Hepatocyte (in vitro differentiated cells): ENCODE data around the gene EEFSEC. TPM values are rescaled to one million over a fixed set of nuclear protein-coding genes. Genes with fewer than 3 reads are reported as not detected.

Experiments used
- DNase-seq: peaks from one replicate; pipeline ENCODE4 v3.0.0-alpha.2; 2016; ENCODE audit warnings: low spot score
- H2AFZ ChIP-seq: fragments of 200-600 bp; sonication (generic); 2 replicates; pipeline ENCODE4 v1.6.0; 2016; ENCODE audit warnings: antibody characterized with exemption, mild to moderate bottlenecking
- H3K27ac ChIP-seq: fragments of 200-600 bp; sonication (generic); 2 replicates; pipeline ENCODE4 v1.5.1; 2016; ENCODE audit warnings: mild to moderate bottlenecking
- H3K27me3 ChIP-seq: fragments of 200-600 bp; sonication (generic); 2 replicates; pipeline ENCODE4 v1.6.1; 2016
- H3K36me3 ChIP-seq: fragments of 200-600 bp; sonication (generic); replicated peaks from 2 replicates; pipeline ENCODE4 v1.5.1; 2016; ENCODE audit warnings: low read depth; ENCODE audit not compliant: insufficient read depth
- H3K4me1 ChIP-seq: fragments of 200-600 bp; sonication (generic); 2 replicates; pipeline ENCODE4 v1.5.1; 2016; ENCODE audit warnings: mild to moderate bottlenecking, moderate library complexity; ENCODE audit not compliant: insufficient read depth
- H3K4me2 ChIP-seq: fragments of 200-600 bp; sonication (generic); 2 replicates; pipeline ENCODE4 v1.6.0; 2016
- H3K4me3 ChIP-seq: fragments of 200-600 bp; sonication (generic); 2 replicates; pipeline ENCODE4 v1.5.1; 2016; ENCODE audit warnings: mild to moderate bottlenecking
- H3K79me2 ChIP-seq: fragments of 200-600 bp; sonication (generic); 2 replicates; pipeline ENCODE4 v1.6.0; 2017; ENCODE audit warnings: mild to moderate bottlenecking
- H3K9me2 ChIP-seq: fragments of 200-600 bp; sonication (generic); replicated peaks from 2 replicates; pipeline ENCODE4 v1.6.0; 2017; ENCODE audit warnings: mild to moderate bottlenecking; ENCODE audit not compliant: insufficient read depth
- H3K9me3 ChIP-seq: fragments of 200-600 bp; sonication (generic); 2 replicates; pipeline ENCODE4 v1.5.1; 2016; ENCODE audit warnings: low read depth, mild to moderate bottlenecking
- H4K20me1 ChIP-seq: fragments of 200-600 bp; sonication (generic); 2 replicates; pipeline ENCODE4 v1.6.0; 2016; ENCODE audit warnings: mild to moderate bottlenecking; ENCODE audit not compliant: insufficient read depth, poor library complexity, severe bottlenecking
- CTCF ChIP-seq: fragments of 200-600 bp; sonication (generic); IDR thresholded peaks from 2 replicates; pipeline ENCODE4 v1.5.1; 2016; ENCODE audit warnings: antibody characterized with exemption, mild to moderate bottlenecking; ENCODE audit not compliant: poor library complexity
- EZH2 ChIP-seq: fragments of 200-600 bp; sonication (generic); IDR thresholded peaks from 2 replicates; pipeline ENCODE4 v1.6.1; 2016; ENCODE audit warnings: antibody characterized with exemption, mild to moderate bottlenecking, borderline replicate concordance
- EZH2phosphoT487 ChIP-seq: fragments of 200-600 bp; sonication (generic); IDR thresholded peaks from one replicate; pipeline ENCODE4 v1.6.1; 2018; ENCODE audit warnings: antibody characterized with exemption, mild to moderate bottlenecking, low read depth, moderate library complexity; ENCODE audit not compliant: unreplicated experiment, severe bottlenecking
- WGBS: methylation state at CpG from one replicate; pipeline ENCODE4 v1.1.6; 2016; ENCODE audit warnings: low lambda C conversion rate; ENCODE audit errors: missing lambda C conversion rate; 5-methylcytosine and 5-hydroxymethylcytosine counted together
- polyA plus RNA-seq: library from polyadenylated mRNA; unstranded; fragments of >200 nt; fragmentation: Nextera tagmentation; extraction: Ambion mirVana; gene quantifications from 2 replicates; pipeline ENCODE4 v1.2.1, GENCODE V29; 2016
- total RNA-seq: library from RNA; depleted of rRNA; stranded (reverse); fragments of >200 nt; gene quantifications from 2 replicates; pipeline ENCODE4 v1.2.3, GENCODE V29; 2014

EEFSEC gene
- total and polyA plus RNA-seq, 2 experiments from 2014 or later: 9.8 to 17.5 TPM

- Histone ChIP-seq H3K79me2 (no peaks in the 10 kb centered on the region), H3K9me2 (no peaks in the 10 kb centered on the region), H2AFZ (no peak overlapping the region), H4K20me1 (no peaks in the 10 kb centered on the region), H3K27ac (no peak overlapping the region), H3K4me1 (peaks cover 37% of the 10 kb centered on the region), H3K27me3 (no peaks in the 10 kb centered on the region), H3K36me3 (no peaks in the 10 kb centered on the region), H3K4me3 (no peak overlapping the region), H3K4me2 (no peak overlapping the region), H3K9me3 (no peaks in the 10 kb centered on the region)
- TF ChIP-seq EZH2phosphoT487 (no peak), CTCF (no peak), EZH2 (no peak)
- 94% methylated on average over 11 of the region's 11 CpGs for WGBS
- no peak for DNase-seq
Measured at GRCh38 chr3:128275316-128276145, 122.2 kb downstream of the EEFSEC start.

GRCh38 chr3:128276146-128276435 lies 122.8 kb downstream of the EEFSEC start:
- H3K9me2 ChIP-seq: no peaks in the 10 kb centered on the region
- WGBS: 82% methylated on average over 3 of the region's 3 CpGs
- no peaks in the 10 kb centered on the region for H3K36me3 ChIP-seq
- TF ChIP-seq EZH2phosphoT487 (no peak), CTCF (no peak)
- H3K4me1 ChIP-seq: peaks cover 43% of the 10 kb centered on the region
- DNase-seq: no peak
- no peaks in the 10 kb centered on the region for H4K20me1 ChIP-seq
- no peak overlapping the region for H3K4me3 ChIP-seq
- no peaks in the 10 kb centered on the region for H3K79me2 ChIP-seq
- no peak overlapping the region for H3K4me2 ChIP-seq
- no peaks in the 10 kb centered on the region for H3K27me3 ChIP-seq
- H2AFZ ChIP-seq: no peak overlapping the region
- no peaks in the 10 kb centered on the region for H3K9me3 ChIP-seq
- H3K27ac ChIP-seq: no peak overlapping the region

GRCh38 chr3:128276577-128277183 lies 123.4 kb downstream of the EEFSEC start:
- Histone ChIP-seq H3K27me3 (no peaks in the 10 kb centered on the region), H3K36me3 (no peaks in the 10 kb centered on the region), H3K4me1 (peaks cover 49% of the 10 kb centered on the region), H3K4me2 (no peak overlapping the region), H3K4me3 (no peak overlapping the region), H3K9me3 (no peaks in the 10 kb centered on the region), H4K20me1 (no peaks in the 10 kb centered on the region), H3K9me2 (no peaks in the 10 kb centered on the region), H3K79me2 (no peaks in the 10 kb centered on the region), H3K27ac (no peak overlapping the region), H2AFZ (no peak overlapping the region)
- WGBS: 86% methylated on average over 5 of the region's 5 CpGs
- TF ChIP-seq CTCF (no peak), EZH2phosphoT487 (no peak), EZH2 (no peak)
- DNase-seq: no peak
